ENCODE results near the gene SYTL2.

SYTL2 gene

DNA sequence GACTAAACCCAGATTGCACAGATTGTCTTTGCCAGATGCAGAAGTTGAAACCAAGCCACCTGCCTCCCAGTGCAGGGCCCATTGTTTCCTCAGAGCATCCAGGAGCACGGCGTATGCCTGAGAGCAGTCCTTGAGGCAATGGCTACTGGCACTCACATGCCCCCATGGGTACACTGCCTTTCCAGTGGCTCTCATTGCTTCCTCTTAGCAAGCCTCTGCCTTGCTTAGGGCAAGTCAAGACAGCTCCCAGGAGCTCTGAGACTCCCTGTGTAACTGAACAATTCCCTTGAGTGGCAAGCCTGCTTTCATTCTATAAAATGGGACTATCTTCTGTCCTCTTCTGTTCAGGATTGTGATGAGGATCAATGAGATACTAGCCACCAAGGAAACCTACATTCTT, 4.1 kb downstream of the SYTL2 start:
- Histone ChIP-seq H4K20me1 (ENCODE audit: insufficient read depth, low read length) (no peaks in the 10 kb centered on the region), H3K9ac (ENCODE audit: low read length) (no peak overlapping the region), H3K4me2 (ENCODE audit: low read length) (no peak overlapping the region), H3K36me3 (ENCODE audit: insufficient read depth, low read length) (no peaks in the 10 kb centered on the region), H3K79me2 (ENCODE audit: insufficient read depth, low read length) (no peaks in the 10 kb centered on the region), H3F3A (ENCODE audit: insufficient read depth, low read length) (no peaks in the 10 kb centered on the region), H3K27ac (ENCODE audit: low read depth, low read length, poor library complexity, severe bottlenecking) (no peak overlapping the region), H3K9me3 (ENCODE audit: low read length) (no peaks in the 10 kb centered on the region), H3K4me1 (ENCODE audit: insufficient read depth, low read length, severe bottlenecking) (peaks cover 23% of the 10 kb centered on the region), H3K4me3 (ENCODE audit: low read depth, low read length, poor library complexity, severe bottlenecking) (no peak overlapping the region), H2AFZ (ENCODE audit: low read length) (no peak overlapping the region), H3K27me3 (ENCODE audit: insufficient read depth, low read length) (no peaks in the 10 kb centered on the region), H3K9me2 (ENCODE audit: low read depth, low read length) (no peaks in the 10 kb centered on the region)
- no peak for TF ChIP-seq EZH2 (IDR thresholded peaks at IDR 0.05; ENCODE audit: borderline replicate concordance, low read length)
- TF ChIP-seq, protein P1, sequence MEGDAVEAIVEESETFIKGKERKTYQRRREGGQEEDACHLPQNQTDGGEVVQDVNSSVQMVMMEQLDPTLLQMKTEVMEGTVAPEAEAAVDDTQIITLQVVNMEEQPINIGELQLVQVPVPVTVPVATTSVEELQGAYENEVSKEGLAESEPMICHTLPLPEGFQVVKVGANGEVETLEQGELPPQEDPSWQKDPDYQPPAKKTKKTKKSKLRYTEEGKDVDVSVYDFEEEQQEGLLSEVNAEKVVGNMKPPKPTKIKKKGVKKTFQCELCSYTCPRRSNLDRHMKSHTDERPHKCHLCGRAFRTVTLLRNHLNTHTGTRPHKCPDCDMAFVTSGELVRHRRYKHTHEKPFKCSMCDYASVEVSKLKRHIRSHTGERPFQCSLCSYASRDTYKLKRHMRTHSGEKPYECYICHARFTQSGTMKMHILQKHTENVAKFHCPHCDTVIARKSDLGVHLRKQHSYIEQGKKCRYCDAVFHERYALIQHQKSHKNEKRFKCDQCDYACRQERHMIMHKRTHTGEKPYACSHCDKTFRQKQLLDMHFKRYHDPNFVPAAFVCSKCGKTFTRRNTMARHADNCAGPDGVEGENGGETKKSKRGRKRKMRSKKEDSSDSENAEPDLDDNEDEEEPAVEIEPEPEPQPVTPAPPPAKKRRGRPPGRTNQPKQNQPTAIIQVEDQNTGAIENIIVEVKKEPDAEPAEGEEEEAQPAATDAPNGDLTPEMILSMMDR (IDR thresholded peaks at IDR 0.05; ENCODE audit: low read length) = no peak

- Histone ChIP-seq H3F3A (ENCODE audit: insufficient read depth, low read length) (no peaks in the 10 kb centered on the region), H3K4me1 (ENCODE audit: insufficient read depth, low read length, severe bottlenecking) (peaks cover 23% of the 10 kb centered on the region), H3K27me3 (ENCODE audit: insufficient read depth, low read length) (no peaks in the 10 kb centered on the region), H3K36me3 (ENCODE audit: insufficient read depth, low read length) (no peaks in the 10 kb centered on the region), H3K4me2 (ENCODE audit: low read length) (no peak overlapping the region), H3K4me3 (ENCODE audit: low read depth, low read length, poor library complexity, severe bottlenecking) (no peak overlapping the region), H4K20me1 (ENCODE audit: insufficient read depth, low read length) (no peaks in the 10 kb centered on the region), H3K79me2 (ENCODE audit: insufficient read depth, low read length) (no peaks in the 10 kb centered on the region), H3K27ac (ENCODE audit: low read depth, low read length, poor library complexity, severe bottlenecking) (no peak overlapping the region), H3K9me3 (ENCODE audit: low read length) (no peaks in the 10 kb centered on the region), H3K9ac (ENCODE audit: low read length) (no peak overlapping the region), H3K9me2 (ENCODE audit: low read depth, low read length) (no peaks in the 10 kb centered on the region), H2AFZ (ENCODE audit: low read length) (no peak overlapping the region)
- TF ChIP-seq, protein P1 (IDR thresholded peaks at IDR 0.05; ENCODE audit: low read length) = no peak
- TF ChIP-seq EZH2 (IDR thresholded peaks at IDR 0.05; ENCODE audit: borderline replicate concordance, low read length) = no peak
Observed at GRCh38 chr11:85806016-85806415, 4.9 kb downstream of the SYTL2 start.

DNA sequence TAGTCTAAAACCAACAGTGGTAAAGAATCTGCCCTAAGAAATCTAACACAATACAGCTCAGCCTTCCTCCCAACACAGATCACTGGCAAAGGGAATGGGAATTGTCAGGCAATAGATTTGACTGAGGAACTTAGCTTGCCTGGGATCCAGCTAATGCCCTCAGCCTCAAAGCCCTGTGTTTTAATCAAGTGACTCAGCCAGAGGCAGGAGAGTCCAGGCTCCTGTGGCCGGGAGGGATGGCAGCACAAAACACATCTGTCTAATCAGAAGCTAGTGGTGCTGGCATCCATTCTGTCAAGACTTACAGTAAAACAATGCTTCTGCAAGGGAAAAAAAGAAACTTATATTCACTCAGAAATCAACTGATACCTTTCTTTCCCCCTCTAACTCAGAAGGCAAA, 5.6 kb downstream of the SYTL2 start:
- Histone ChIP-seq H3K4me1 (ENCODE audit: insufficient read depth, low read length, severe bottlenecking) (peaks cover 20% of the 10 kb centered on the region), H3K36me3 (ENCODE audit: insufficient read depth, low read length) (no peaks in the 10 kb centered on the region), H3F3A (ENCODE audit: insufficient read depth, low read length) (no peaks in the 10 kb centered on the region), H2AFZ (ENCODE audit: low read length) (no peak overlapping the region), H3K4me3 (ENCODE audit: low read depth, low read length, poor library complexity, severe bottlenecking) (no peak overlapping the region), H3K79me2 (ENCODE audit: insufficient read depth, low read length) (no peaks in the 10 kb centered on the region), H3K9me2 (ENCODE audit: low read depth, low read length) (no peaks in the 10 kb centered on the region), H3K27me3 (ENCODE audit: insufficient read depth, low read length) (no peaks in the 10 kb centered on the region), H4K20me1 (ENCODE audit: insufficient read depth, low read length) (no peaks in the 10 kb centered on the region), H3K9me3 (ENCODE audit: low read length) (no peaks in the 10 kb centered on the region), H3K4me2 (ENCODE audit: low read length) (no peak overlapping the region), H3K9ac (ENCODE audit: low read length) (no peak overlapping the region), H3K27ac (ENCODE audit: low read depth, low read length, poor library complexity, severe bottlenecking) (no peak overlapping the region)
- TF ChIP-seq EZH2 (IDR thresholded peaks at IDR 0.05; ENCODE audit: borderline replicate concordance, low read length) = no peak
- TF ChIP-seq, protein P1 (IDR thresholded peaks at IDR 0.05; ENCODE audit: low read length) = no peak

All from OCI-LY1 (cell line).